ENCODE data around the gene VOPP1.
A peak's percentile ranks its signal among the peaks of the same experiment; 100 is the strongest.

Gene VOPP1

DNA sequence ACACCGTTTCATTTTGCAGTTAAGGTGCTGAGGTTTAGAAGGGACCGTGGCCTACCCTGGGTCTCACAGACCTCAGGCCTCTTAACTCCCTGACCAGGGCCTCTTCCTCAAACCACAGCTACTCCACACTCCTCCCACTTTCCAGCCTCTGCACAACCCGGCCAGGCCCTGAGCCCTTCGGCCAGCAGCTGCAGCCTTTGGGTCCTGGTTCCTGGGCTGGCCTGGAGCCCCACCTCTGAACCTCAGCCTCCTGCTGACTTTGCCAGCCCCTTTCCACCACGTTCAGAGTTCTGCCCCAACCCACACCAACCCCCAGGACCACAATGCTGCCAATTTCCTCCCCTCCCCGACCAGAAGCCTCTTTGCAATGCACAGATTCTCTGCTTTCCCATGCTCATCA, 84.1 kb downstream of the VOPP1 start:
- H3K4me3 ChIP-seq = no peak overlapping the region
- no peak overlapping the region for H3K27ac ChIP-seq
- TF ChIP-seq CTCF (IDR thresholded peaks at IDR 0.05) = no peak
- DNase-seq (ENCODE audit: low spot score) = no peak

DNA sequence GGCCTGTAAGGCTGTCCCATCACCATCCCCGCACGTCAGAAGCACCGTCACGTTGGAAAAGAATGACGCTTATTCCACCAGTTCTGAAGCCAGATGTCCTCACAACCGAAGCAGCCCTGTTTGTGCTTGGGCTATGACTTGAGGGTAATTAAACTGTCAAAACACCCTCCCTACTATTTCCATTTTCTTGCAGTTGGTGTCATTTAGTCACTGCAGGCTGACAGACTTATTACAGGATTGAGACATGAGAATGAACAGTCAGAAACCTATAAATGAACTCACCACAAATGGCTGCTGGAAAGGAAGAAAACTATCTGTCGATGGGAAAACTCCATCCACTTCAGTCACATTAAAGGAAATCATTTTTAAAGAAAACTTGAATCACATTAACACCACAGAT, 85.3 kb downstream of the VOPP1 start:
- Histone ChIP-seq H3K4me3 (no peak overlapping the region), H3K27ac (no peak overlapping the region)
- DNase-seq (ENCODE audit: low spot score) = no peak
- TF ChIP-seq CTCF (IDR thresholded peaks at IDR 0.05) = no peak

GRCh38 chr7:55486192-55486590, 86.1 kb downstream of the VOPP1 start:
- Histone ChIP-seq H3K27ac (no peak overlapping the region), H3K4me3 (no peak overlapping the region)
- no peak for DNase-seq (ENCODE audit: low spot score)
- TF ChIP-seq CTCF (IDR thresholded peaks at IDR 0.05) = no peak

GRCh38 chr7:55485501-55486191, 86.7 kb downstream of the VOPP1 start:
- TF ChIP-seq CTCF (IDR thresholded peaks at IDR 0.05) = no peak
- DNase-seq (ENCODE audit: low spot score) = no peak
- no peak overlapping the region for H3K27ac ChIP-seq
- H3K4me3 ChIP-seq = no peak overlapping the region

- Histone ChIP-seq H3K4me3 (no peak overlapping the region), H3K27ac (no peak overlapping the region)
- DNase-seq (ENCODE audit: low spot score) = peak; percentile 9
- TF ChIP-seq CTCF (IDR thresholded peaks at IDR 0.05) = no peak
These were observed 87.5 kb downstream of the VOPP1 start for GRCh38 chr7:55484834-55485233.

GRCh38 chr7:55484241-55484640, 88.1 kb downstream of the VOPP1 start:
- DNase-seq (ENCODE audit: low spot score) = peak; percentile 60
- H3K27ac ChIP-seq = no peak overlapping the region
- no peak overlapping the region for H3K4me3 ChIP-seq
- TF ChIP-seq CTCF (IDR thresholded peaks at IDR 0.05) = no peak

- TF ChIP-seq CTCF (IDR thresholded peaks at IDR 0.05) = no peak
- no peak overlapping the region for H3K4me3 ChIP-seq
- no peak overlapping the region for H3K27ac ChIP-seq
- peak; percentile 57 for DNase-seq (ENCODE audit: low spot score)
These were observed 89.3 kb downstream of the VOPP1 start for GRCh38 chr7:55483046-55483445.

All from coronary artery (tissue), 2 donors.